ENCODE measurements around the gene MUC7. TPM values are rescaled to one million over a fixed set of nuclear protein-coding genes. Genes with fewer than 3 reads are reported as not detected.

MUC7 gene
- polyA plus RNA-seq, 1 donor from 2014 or later = not detected

DNA sequence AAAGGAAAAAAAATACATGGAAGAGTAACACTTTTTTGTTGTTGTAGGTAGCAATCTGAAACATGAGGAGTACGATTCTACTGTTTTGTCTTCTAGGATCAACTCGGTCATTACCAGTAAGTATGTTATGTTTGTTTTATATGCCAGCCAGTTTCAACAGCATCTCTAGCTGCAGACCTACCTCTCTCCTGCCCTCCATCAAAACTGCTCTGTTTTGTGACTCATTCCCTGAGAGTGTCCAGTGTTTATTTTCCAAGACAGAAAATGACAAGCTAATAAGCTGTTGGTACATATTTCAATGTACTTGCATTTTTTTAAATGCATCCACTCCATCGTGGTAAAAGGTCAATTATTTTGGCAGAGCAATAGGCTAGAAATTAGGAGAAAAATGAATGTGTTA is 46.7 kb downstream of the MUC7 start:
- H2AFZ ChIP-seq (ENCODE audit: low read depth, low read length) = no peak overlapping the region
- no peak overlapping the region for H3K9ac ChIP-seq (ENCODE audit: low read length)
- no peaks in the 10 kb centered on the region for H3K79me2 ChIP-seq (replicated peaks; ENCODE audit: insufficient read depth, low read length)
- no peak overlapping the region for H3K4me3 ChIP-seq (ENCODE audit: low read length)
- no peak for TF ChIP-seq POLR2AphosphoS5 (IDR thresholded peaks at IDR 0.05)
- TF ChIP-seq, protein P1, sequence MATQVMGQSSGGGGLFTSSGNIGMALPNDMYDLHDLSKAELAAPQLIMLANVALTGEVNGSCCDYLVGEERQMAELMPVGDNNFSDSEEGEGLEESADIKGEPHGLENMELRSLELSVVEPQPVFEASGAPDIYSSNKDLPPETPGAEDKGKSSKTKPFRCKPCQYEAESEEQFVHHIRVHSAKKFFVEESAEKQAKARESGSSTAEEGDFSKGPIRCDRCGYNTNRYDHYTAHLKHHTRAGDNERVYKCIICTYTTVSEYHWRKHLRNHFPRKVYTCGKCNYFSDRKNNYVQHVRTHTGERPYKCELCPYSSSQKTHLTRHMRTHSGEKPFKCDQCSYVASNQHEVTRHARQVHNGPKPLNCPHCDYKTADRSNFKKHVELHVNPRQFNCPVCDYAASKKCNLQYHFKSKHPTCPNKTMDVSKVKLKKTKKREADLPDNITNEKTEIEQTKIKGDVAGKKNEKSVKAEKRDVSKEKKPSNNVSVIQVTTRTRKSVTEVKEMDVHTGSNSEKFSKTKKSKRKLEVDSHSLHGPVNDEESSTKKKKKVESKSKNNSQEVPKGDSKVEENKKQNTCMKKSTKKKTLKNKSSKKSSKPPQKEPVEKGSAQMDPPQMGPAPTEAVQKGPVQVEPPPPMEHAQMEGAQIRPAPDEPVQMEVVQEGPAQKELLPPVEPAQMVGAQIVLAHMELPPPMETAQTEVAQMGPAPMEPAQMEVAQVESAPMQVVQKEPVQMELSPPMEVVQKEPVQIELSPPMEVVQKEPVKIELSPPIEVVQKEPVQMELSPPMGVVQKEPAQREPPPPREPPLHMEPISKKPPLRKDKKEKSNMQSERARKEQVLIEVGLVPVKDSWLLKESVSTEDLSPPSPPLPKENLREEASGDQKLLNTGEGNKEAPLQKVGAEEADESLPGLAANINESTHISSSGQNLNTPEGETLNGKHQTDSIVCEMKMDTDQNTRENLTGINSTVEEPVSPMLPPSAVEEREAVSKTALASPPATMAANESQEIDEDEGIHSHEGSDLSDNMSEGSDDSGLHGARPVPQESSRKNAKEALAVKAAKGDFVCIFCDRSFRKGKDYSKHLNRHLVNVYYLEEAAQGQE (IDR thresholded peaks at IDR 0.05; ENCODE audit: borderline replicate concordance) = no peak
- no peak for TF ChIP-seq TAF1 (IDR thresholded peaks at IDR 0.05; ENCODE audit: low read depth)
- TF ChIP-seq, protein P2, sequence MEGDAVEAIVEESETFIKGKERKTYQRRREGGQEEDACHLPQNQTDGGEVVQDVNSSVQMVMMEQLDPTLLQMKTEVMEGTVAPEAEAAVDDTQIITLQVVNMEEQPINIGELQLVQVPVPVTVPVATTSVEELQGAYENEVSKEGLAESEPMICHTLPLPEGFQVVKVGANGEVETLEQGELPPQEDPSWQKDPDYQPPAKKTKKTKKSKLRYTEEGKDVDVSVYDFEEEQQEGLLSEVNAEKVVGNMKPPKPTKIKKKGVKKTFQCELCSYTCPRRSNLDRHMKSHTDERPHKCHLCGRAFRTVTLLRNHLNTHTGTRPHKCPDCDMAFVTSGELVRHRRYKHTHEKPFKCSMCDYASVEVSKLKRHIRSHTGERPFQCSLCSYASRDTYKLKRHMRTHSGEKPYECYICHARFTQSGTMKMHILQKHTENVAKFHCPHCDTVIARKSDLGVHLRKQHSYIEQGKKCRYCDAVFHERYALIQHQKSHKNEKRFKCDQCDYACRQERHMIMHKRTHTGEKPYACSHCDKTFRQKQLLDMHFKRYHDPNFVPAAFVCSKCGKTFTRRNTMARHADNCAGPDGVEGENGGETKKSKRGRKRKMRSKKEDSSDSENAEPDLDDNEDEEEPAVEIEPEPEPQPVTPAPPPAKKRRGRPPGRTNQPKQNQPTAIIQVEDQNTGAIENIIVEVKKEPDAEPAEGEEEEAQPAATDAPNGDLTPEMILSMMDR (IDR thresholded peaks at IDR 0.05; ENCODE audit: poor library complexity, severe bottlenecking) = no peak
- no peak for TF ChIP-seq RAD21 (conservative IDR thresholded peaks at IDR 0.05)
- no peak for TF ChIP-seq EZH2 (IDR thresholded peaks at IDR 0.05; ENCODE audit: borderline replicate concordance, insufficient read depth, low read length, poor library complexity, severe bottlenecking)
- TF ChIP-seq SMC3 (conservative IDR thresholded peaks at IDR 0.05; ENCODE audit: poor library complexity) = no peak
- TF ChIP-seq EP300 (conservative IDR thresholded peaks at IDR 0.05; ENCODE audit: poor library complexity, severe bottlenecking) = no peak
- TF ChIP-seq MXI1 (conservative IDR thresholded peaks at IDR 0.05; ENCODE audit: poor library complexity, severe bottlenecking) = no peak
- H3K27ac ChIP-seq (ENCODE audit: low read length) = no peak overlapping the region
- H3K4me2 ChIP-seq (ENCODE audit: low read length) = no peak overlapping the region
- H4K20me1 ChIP-seq (ENCODE audit: insufficient read depth) = no peaks in the 10 kb centered on the region
- H3K9me2 ChIP-seq (ENCODE audit: insufficient read depth, low read length) = no peaks in the 10 kb centered on the region
- no peaks in the 10 kb centered on the region for H3K9me3 ChIP-seq (ENCODE audit: low read length)
- no peaks in the 10 kb centered on the region for H3F3A ChIP-seq (ENCODE audit: insufficient read depth, low read length, poor library complexity, severe bottlenecking)
- H3K27me3 ChIP-seq (ENCODE audit: insufficient read depth, low read depth, low read length) = no peaks in the 10 kb centered on the region
- H3K36me3 ChIP-seq (ENCODE audit: insufficient read depth, low read length) = no peaks in the 10 kb centered on the region

DNA sequence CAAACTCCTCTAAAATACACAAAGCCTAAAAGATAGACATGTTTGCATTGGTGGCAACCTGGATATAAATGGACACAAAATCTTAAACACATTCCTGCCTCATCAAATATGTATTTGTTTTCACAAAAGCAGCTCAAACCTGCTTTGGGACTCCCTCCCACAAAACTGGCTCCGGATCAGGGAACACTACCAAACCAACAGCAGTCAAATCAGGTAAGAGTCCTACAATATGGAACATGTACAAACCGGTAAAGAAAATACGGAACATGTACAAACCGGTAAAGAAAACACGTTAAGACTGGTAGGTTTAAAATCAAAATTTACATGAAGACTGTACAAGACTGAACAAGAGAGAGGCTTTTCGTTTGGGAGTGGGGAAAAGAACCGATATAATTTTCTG is 50.6 kb downstream of the MUC7 start:
- Histone ChIP-seq H3K9me2 (ENCODE audit: insufficient read depth, low read length) (no peaks in the 10 kb centered on the region), H3K27ac (ENCODE audit: low read length) (no peak overlapping the region), H3K9ac (ENCODE audit: low read length) (no peak overlapping the region), H2AFZ (ENCODE audit: low read depth, low read length) (no peak overlapping the region), H3K36me3 (ENCODE audit: insufficient read depth, low read length) (no peaks in the 10 kb centered on the region), H3K4me2 (ENCODE audit: low read length) (no peak overlapping the region), H3F3A (ENCODE audit: insufficient read depth, low read length, poor library complexity, severe bottlenecking) (no peaks in the 10 kb centered on the region), H3K4me3 (ENCODE audit: low read length) (no peak overlapping the region), H3K9me3 (ENCODE audit: low read length) (no peaks in the 10 kb centered on the region), H4K20me1 (ENCODE audit: insufficient read depth) (no peaks in the 10 kb centered on the region), H3K79me2 (replicated peaks; ENCODE audit: insufficient read depth, low read length) (no peaks in the 10 kb centered on the region), H3K27me3 (ENCODE audit: insufficient read depth, low read depth, low read length) (no peaks in the 10 kb centered on the region)
- TF ChIP-seq POLR2AphosphoS5 (IDR thresholded peaks at IDR 0.05) = no peak

DNA sequence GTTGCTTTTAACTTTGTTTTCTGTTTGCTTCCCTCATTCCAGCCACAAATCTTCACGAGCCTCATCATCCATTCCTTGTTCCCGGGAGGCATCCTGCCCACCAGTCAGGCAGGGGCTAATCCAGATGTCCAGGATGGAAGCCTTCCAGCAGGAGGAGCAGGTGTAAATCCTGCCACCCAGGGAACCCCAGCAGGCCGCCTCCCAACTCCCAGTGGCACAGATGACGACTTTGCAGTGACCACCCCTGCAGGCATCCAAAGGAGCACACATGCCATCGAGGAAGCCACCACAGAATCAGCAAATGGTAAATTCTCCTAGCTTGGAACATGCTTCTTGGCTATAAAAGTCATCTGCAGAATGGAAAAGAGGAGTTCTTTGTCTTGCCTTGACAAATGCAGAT is 59.0 kb downstream of the MUC7 start:
- H3K9ac ChIP-seq (ENCODE audit: low read length) = no peak overlapping the region
- no peaks in the 10 kb centered on the region for H4K20me1 ChIP-seq (ENCODE audit: insufficient read depth)
- H2AFZ ChIP-seq (ENCODE audit: low read depth, low read length) = no peak overlapping the region
- TF ChIP-seq TAF1 (IDR thresholded peaks at IDR 0.05; ENCODE audit: low read depth) = no peak
- H3F3A ChIP-seq (ENCODE audit: insufficient read depth, low read length, poor library complexity, severe bottlenecking) = no peaks in the 10 kb centered on the region
- H3K9me3 ChIP-seq (ENCODE audit: low read length) = no peaks in the 10 kb centered on the region
- H3K27me3 ChIP-seq (ENCODE audit: insufficient read depth, low read depth, low read length) = no peaks in the 10 kb centered on the region
- no peaks in the 10 kb centered on the region for H3K36me3 ChIP-seq (ENCODE audit: insufficient read depth, low read length)
- H3K4me2 ChIP-seq (ENCODE audit: low read length) = no peak overlapping the region
- H3K27ac ChIP-seq (ENCODE audit: low read length) = no peak overlapping the region
- no peaks in the 10 kb centered on the region for H3K9me2 ChIP-seq (ENCODE audit: insufficient read depth, low read length)
- H3K79me2 ChIP-seq (replicated peaks; ENCODE audit: insufficient read depth, low read length) = no peaks in the 10 kb centered on the region
- no peak overlapping the region for H3K4me3 ChIP-seq (ENCODE audit: low read length)
